Measurements from ENCODE around the gene RAB36. TPM values are rescaled to one million over a fixed set of nuclear protein-coding genes. Genes with fewer than 3 reads are reported as not detected.

The RAB36 gene
- total and polyA plus RNA-seq, 9 of the 15 experiments (the other 6 are each of a cell fraction or from before 2014, with no cell fraction given), result 0.04 to 0.50 (median 0.08) TPM; not detected in 3

DNA sequence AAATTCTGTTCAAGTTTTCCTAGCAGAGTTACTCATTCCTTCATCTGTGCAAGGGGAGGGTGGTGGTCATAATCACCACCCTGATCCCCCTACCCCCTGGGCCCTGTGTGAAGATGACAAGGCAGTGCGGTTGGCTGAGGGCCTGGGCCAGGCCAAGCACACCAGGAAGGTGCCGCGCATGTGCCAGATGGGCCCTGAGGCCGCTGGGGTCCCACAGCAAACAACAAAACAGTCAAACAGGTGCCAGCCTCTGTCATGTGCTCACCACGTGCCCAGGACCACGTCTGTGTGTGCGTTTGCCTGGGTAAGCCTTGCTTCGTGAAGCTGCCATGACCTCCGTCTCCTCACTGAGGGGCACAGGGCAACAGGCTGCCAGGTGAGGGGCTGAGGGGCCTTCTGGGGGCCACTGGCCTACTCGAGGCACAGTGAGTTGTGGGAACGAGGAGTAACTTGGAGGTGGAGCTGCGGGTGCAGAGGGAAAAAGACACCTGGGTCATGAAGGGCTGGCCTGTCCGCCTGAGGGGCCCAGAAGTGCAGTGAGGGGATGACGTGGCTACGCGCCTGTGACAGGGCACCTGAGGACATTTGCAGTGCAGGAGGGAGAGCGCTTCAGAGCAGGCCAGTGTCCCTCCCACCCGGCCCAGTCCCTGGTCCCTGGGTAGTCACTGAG lies 29.3 kb upstream of the RAB36 start (continued):
- TF ChIP-seq, protein P1, sequence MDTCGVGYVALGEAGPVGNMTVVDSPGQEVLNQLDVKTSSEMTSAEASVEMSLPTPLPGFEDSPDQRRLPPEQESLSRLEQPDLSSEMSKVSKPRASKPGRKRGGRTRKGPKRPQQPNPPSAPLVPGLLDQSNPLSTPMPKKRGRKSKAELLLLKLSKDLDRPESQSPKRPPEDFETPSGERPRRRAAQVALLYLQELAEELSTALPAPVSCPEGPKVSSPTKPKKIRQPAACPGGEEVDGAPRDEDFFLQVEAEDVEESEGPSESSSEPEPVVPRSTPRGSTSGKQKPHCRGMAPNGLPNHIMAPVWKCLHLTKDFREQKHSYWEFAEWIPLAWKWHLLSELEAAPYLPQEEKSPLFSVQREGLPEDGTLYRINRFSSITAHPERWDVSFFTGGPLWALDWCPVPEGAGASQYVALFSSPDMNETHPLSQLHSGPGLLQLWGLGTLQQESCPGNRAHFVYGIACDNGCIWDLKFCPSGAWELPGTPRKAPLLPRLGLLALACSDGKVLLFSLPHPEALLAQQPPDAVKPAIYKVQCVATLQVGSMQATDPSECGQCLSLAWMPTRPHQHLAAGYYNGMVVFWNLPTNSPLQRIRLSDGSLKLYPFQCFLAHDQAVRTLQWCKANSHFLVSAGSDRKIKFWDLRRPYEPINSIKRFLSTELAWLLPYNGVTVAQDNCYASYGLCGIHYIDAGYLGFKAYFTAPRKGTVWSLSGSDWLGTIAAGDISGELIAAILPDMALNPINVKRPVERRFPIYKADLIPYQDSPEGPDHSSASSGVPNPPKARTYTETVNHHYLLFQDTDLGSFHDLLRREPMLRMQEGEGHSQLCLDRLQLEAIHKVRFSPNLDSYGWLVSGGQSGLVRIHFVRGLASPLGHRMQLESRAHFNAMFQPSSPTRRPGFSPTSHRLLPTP (IDR thresholded peaks at IDR 0.05; ENCODE audit: borderline replicate concordance, extremely low read depth, insufficient read length), result no peak
- TF ChIP-seq, protein P2, sequence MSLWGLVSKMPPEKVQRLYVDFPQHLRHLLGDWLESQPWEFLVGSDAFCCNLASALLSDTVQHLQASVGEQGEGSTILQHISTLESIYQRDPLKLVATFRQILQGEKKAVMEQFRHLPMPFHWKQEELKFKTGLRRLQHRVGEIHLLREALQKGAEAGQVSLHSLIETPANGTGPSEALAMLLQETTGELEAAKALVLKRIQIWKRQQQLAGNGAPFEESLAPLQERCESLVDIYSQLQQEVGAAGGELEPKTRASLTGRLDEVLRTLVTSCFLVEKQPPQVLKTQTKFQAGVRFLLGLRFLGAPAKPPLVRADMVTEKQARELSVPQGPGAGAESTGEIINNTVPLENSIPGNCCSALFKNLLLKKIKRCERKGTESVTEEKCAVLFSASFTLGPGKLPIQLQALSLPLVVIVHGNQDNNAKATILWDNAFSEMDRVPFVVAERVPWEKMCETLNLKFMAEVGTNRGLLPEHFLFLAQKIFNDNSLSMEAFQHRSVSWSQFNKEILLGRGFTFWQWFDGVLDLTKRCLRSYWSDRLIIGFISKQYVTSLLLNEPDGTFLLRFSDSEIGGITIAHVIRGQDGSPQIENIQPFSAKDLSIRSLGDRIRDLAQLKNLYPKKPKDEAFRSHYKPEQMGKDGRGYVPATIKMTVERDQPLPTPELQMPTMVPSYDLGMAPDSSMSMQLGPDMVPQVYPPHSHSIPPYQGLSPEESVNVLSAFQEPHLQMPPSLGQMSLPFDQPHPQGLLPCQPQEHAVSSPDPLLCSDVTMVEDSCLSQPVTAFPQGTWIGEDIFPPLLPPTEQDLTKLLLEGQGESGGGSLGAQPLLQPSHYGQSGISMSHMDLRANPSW (CRISPR knock-in tag; IDR thresholded peaks at IDR 0.05), result no peak
- TF ChIP-seq, protein P3, sequence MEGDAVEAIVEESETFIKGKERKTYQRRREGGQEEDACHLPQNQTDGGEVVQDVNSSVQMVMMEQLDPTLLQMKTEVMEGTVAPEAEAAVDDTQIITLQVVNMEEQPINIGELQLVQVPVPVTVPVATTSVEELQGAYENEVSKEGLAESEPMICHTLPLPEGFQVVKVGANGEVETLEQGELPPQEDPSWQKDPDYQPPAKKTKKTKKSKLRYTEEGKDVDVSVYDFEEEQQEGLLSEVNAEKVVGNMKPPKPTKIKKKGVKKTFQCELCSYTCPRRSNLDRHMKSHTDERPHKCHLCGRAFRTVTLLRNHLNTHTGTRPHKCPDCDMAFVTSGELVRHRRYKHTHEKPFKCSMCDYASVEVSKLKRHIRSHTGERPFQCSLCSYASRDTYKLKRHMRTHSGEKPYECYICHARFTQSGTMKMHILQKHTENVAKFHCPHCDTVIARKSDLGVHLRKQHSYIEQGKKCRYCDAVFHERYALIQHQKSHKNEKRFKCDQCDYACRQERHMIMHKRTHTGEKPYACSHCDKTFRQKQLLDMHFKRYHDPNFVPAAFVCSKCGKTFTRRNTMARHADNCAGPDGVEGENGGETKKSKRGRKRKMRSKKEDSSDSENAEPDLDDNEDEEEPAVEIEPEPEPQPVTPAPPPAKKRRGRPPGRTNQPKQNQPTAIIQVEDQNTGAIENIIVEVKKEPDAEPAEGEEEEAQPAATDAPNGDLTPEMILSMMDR (IDR thresholded peaks at IDR 0.05 in 2 of 3, conservative IDR thresholded peaks at IDR 0.05 in 1 of 3; ENCODE audit: insufficient read depth in 2 of 3, low read depth in 1 of 3, low read length in 3 of 3), result 0 out of 6 replicates have a peak, but pooled peaks of 1 of the 3 experiments have one; percentile 1
- TF ChIP-seq, protein P4, sequence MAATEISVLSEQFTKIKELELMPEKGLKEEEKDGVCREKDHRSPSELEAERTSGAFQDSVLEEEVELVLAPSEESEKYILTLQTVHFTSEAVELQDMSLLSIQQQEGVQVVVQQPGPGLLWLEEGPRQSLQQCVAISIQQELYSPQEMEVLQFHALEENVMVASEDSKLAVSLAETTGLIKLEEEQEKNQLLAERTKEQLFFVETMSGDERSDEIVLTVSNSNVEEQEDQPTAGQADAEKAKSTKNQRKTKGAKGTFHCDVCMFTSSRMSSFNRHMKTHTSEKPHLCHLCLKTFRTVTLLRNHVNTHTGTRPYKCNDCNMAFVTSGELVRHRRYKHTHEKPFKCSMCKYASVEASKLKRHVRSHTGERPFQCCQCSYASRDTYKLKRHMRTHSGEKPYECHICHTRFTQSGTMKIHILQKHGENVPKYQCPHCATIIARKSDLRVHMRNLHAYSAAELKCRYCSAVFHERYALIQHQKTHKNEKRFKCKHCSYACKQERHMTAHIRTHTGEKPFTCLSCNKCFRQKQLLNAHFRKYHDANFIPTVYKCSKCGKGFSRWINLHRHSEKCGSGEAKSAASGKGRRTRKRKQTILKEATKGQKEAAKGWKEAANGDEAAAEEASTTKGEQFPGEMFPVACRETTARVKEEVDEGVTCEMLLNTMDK (IDR thresholded peaks at IDR 0.05; ENCODE audit: borderline replicate concordance, insufficient read depth, low read depth, low read length, poor library complexity, severe bottlenecking), result no peak
- TF ChIP-seq ZNF717 (CRISPR knock-in tag; IDR thresholded peaks at IDR 0.05), result no peak
- TF ChIP-seq PBX2 (CRISPR knock-in tag; IDR thresholded peaks at IDR 0.05; ENCODE audit: low read depth), result 0 out of 2 replicates have a peak, but pooled peaks have one; percentile 8
- no peak for TF ChIP-seq PBX2 (tag; conservative IDR thresholded peaks at IDR 0.05; ENCODE audit: low read depth)
- TF ChIP-seq, protein P5, sequence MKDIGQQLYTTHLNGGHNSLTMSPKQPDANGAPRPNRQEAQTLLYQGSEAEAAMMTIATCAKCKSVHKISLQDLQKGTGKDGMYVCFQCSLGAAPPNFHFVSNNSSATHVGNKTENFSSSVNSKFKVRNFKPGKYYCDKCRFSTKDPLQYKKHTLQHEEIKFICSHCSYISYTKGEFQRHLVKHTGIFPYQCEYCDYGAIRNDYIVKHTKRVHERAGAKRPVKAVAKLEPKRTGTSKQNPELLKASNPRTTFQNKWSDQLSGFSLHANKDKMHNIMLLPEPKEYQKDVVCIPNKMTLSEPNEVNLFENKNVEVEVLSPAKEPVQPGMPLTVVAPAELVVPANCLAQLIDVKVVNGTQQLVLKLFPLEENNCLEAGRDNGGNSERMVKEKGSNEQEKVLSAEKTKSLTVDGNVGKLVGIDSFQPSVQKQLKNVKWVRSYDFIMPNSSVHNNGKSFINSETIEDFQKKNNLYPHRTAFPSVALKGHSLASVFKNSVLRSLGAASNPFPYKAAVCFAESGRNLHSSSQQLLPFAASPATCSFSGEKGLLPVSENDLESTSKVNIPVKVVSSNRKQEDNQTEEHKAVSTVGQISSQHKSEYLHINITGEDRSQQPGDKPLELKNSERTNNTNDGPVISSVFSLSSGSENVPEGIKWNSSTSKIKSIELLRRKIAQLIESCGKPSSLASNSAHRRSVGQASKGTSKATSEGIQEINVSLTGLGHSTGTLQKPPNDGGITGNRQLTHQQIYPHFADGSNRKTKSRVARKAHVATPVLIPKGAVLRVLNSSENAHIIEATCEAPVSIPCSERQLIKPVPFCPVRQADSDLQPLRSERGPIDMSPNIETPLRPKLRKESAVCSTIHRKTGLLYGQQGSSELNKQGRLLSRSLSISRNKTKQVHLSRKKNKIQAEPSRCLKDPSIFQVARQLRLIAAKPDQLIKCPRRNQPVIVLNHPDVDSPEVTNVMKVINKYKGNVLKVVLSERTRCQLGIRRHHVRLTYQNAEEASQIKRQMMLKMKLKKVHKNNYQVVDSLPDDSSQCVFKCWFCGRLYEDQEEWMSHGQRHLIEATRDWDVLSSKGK (CRISPR knock-in tag; IDR thresholded peaks at IDR 0.05), result no peak

Data from K562 (cell line).